ENCODE results near the gene MLXIP. TPM values are rescaled to one million over a fixed set of nuclear protein-coding genes. Genes with fewer than 3 reads are reported as not detected.

Gene MLXIP
- polyA plus RNA-seq, 1 donor from 2014 or later = 9.2 TPM

DNA sequence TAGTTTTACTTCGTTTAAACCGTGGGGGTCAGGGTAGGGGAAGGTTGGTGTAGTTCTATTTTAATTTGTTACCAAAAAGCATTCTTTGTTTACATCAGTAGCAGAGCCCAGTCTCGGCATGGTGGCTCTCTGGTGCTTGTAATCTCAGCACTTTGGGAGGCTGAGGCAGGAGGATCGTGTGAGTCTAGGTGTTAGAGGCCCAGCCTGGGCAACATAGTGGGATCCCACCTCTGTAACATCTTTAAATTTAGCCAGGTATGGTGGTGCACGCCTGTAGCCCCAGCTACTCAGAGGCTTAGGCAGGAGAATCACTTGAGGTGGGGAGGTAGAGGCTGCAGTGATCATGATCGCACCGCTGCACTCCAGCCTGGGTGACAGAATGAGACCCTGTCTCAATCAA, 106.5 kb downstream of the MLXIP start:
- H3K36me3 ChIP-seq (ENCODE audit: insufficient read depth, low read length) = no peaks in the 10 kb centered on the region
- no peak overlapping the region for H2AFZ ChIP-seq (ENCODE audit: low read depth, low read length)
- no peak for TF ChIP-seq POLR2AphosphoS5 (IDR thresholded peaks at IDR 0.05)
- TF ChIP-seq, protein P1, sequence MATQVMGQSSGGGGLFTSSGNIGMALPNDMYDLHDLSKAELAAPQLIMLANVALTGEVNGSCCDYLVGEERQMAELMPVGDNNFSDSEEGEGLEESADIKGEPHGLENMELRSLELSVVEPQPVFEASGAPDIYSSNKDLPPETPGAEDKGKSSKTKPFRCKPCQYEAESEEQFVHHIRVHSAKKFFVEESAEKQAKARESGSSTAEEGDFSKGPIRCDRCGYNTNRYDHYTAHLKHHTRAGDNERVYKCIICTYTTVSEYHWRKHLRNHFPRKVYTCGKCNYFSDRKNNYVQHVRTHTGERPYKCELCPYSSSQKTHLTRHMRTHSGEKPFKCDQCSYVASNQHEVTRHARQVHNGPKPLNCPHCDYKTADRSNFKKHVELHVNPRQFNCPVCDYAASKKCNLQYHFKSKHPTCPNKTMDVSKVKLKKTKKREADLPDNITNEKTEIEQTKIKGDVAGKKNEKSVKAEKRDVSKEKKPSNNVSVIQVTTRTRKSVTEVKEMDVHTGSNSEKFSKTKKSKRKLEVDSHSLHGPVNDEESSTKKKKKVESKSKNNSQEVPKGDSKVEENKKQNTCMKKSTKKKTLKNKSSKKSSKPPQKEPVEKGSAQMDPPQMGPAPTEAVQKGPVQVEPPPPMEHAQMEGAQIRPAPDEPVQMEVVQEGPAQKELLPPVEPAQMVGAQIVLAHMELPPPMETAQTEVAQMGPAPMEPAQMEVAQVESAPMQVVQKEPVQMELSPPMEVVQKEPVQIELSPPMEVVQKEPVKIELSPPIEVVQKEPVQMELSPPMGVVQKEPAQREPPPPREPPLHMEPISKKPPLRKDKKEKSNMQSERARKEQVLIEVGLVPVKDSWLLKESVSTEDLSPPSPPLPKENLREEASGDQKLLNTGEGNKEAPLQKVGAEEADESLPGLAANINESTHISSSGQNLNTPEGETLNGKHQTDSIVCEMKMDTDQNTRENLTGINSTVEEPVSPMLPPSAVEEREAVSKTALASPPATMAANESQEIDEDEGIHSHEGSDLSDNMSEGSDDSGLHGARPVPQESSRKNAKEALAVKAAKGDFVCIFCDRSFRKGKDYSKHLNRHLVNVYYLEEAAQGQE (IDR thresholded peaks at IDR 0.05; ENCODE audit: borderline replicate concordance) = no peak
- no peak for TF ChIP-seq EP300 (conservative IDR thresholded peaks at IDR 0.05; ENCODE audit: poor library complexity, severe bottlenecking)
- TF ChIP-seq TAF1 (IDR thresholded peaks at IDR 0.05; ENCODE audit: low read depth) = no peak
- TF ChIP-seq SMC3 (conservative IDR thresholded peaks at IDR 0.05; ENCODE audit: poor library complexity) = no peak
- no peak for TF ChIP-seq EZH2 (IDR thresholded peaks at IDR 0.05; ENCODE audit: borderline replicate concordance, insufficient read depth, low read length, poor library complexity, severe bottlenecking)
- TF ChIP-seq, protein P2, sequence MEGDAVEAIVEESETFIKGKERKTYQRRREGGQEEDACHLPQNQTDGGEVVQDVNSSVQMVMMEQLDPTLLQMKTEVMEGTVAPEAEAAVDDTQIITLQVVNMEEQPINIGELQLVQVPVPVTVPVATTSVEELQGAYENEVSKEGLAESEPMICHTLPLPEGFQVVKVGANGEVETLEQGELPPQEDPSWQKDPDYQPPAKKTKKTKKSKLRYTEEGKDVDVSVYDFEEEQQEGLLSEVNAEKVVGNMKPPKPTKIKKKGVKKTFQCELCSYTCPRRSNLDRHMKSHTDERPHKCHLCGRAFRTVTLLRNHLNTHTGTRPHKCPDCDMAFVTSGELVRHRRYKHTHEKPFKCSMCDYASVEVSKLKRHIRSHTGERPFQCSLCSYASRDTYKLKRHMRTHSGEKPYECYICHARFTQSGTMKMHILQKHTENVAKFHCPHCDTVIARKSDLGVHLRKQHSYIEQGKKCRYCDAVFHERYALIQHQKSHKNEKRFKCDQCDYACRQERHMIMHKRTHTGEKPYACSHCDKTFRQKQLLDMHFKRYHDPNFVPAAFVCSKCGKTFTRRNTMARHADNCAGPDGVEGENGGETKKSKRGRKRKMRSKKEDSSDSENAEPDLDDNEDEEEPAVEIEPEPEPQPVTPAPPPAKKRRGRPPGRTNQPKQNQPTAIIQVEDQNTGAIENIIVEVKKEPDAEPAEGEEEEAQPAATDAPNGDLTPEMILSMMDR (IDR thresholded peaks at IDR 0.05; ENCODE audit: poor library complexity, severe bottlenecking) = no peak
- no peak for TF ChIP-seq MXI1 (conservative IDR thresholded peaks at IDR 0.05; ENCODE audit: poor library complexity, severe bottlenecking)
- TF ChIP-seq RAD21 (conservative IDR thresholded peaks at IDR 0.05) = no peak
- no peak overlapping the region for H3K27ac ChIP-seq (ENCODE audit: low read length)
- no peaks in the 10 kb centered on the region for H3K79me2 ChIP-seq (replicated peaks; ENCODE audit: insufficient read depth, low read length)
- H3K27me3 ChIP-seq (ENCODE audit: insufficient read depth, low read depth, low read length) = peaks cover 14% of the 10 kb centered on the region
- no peaks in the 10 kb centered on the region for H3K9me2 ChIP-seq (ENCODE audit: insufficient read depth, low read length)
- no peaks in the 10 kb centered on the region for H3K9me3 ChIP-seq (ENCODE audit: low read length)
- no peaks in the 10 kb centered on the region for H4K20me1 ChIP-seq (ENCODE audit: insufficient read depth)
- no peak overlapping the region for H3K9ac ChIP-seq (ENCODE audit: low read length)
- H3K4me3 ChIP-seq (ENCODE audit: low read length) = no peak overlapping the region
- no peaks in the 10 kb centered on the region for H3F3A ChIP-seq (ENCODE audit: insufficient read depth, low read length, poor library complexity, severe bottlenecking)
- H3K4me2 ChIP-seq (ENCODE audit: low read length) = no peak overlapping the region

DNA sequence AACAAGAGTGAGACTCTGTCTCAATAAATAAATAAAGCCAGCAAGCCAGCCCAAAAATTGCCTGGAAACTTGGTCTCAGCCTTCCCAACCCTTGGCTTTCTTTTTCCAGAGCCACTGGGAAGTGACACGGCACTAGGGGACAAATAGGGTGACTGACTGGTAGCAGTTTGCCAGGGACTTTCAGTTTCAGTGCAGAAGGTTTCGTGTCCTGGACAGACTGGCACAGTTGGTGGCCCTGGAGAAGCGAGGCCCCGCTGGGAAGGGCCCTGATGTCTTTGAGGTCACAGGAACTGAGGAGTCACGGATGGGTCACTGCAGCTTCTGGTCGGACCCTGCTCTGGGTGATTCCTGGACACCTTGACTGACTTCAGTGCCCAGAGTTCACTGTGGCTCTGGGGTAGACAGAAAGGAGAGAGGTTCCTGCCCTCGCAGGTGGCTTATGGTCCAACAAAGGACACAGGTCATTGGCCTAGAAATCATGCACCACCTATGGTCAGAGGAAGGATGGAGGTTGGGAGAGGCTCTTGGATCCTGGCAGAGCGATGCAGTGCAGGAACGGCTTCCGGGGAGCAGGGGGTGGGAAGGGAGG, 107.0 kb downstream of the MLXIP start:
- TF ChIP-seq, protein P1 (IDR thresholded peaks at IDR 0.05; ENCODE audit: borderline replicate concordance) = no peak
- TF ChIP-seq EZH2 (IDR thresholded peaks at IDR 0.05; ENCODE audit: borderline replicate concordance, insufficient read depth, low read length, poor library complexity, severe bottlenecking) (no peak), RAD21 (conservative IDR thresholded peaks at IDR 0.05) (no peak), SMC3 (conservative IDR thresholded peaks at IDR 0.05; ENCODE audit: poor library complexity) (no peak), EP300 (conservative IDR thresholded peaks at IDR 0.05; ENCODE audit: poor library complexity, severe bottlenecking) (no peak), TAF1 (IDR thresholded peaks at IDR 0.05; ENCODE audit: low read depth) (no peak), POLR2AphosphoS5 (IDR thresholded peaks at IDR 0.05) (no peak)
- TF ChIP-seq, protein P2 (IDR thresholded peaks at IDR 0.05; ENCODE audit: poor library complexity, severe bottlenecking) = no peak

More for the DNA sequence above, 107.0 kb downstream of the MLXIP start:
- H3K27me3 ChIP-seq (ENCODE audit: insufficient read depth, low read depth, low read length) = peaks cover 14% of the 10 kb centered on the region
- no peak overlapping the region for H3K9ac ChIP-seq (ENCODE audit: low read length)
- no peak overlapping the region for H3K27ac ChIP-seq (ENCODE audit: low read length)
- H3K79me2 ChIP-seq (replicated peaks; ENCODE audit: insufficient read depth, low read length) = no peaks in the 10 kb centered on the region
- no peaks in the 10 kb centered on the region for H4K20me1 ChIP-seq (ENCODE audit: insufficient read depth)
- H2AFZ ChIP-seq (ENCODE audit: low read depth, low read length) = no peak overlapping the region
- no peaks in the 10 kb centered on the region for H3K9me2 ChIP-seq (ENCODE audit: insufficient read depth, low read length)
- no peaks in the 10 kb centered on the region for H3K9me3 ChIP-seq (ENCODE audit: low read length)
- no peaks in the 10 kb centered on the region for H3F3A ChIP-seq (ENCODE audit: insufficient read depth, low read length, poor library complexity, severe bottlenecking)
- H3K4me3 ChIP-seq (ENCODE audit: low read length) = no peak overlapping the region
- H3K36me3 ChIP-seq (ENCODE audit: insufficient read depth, low read length) = no peaks in the 10 kb centered on the region
- no peak overlapping the region for H3K4me2 ChIP-seq (ENCODE audit: low read length)

Measured in neural cell (in vitro differentiated cells).